GDM1 (cell line): ENCODE results near the gene RBFOX1.

ENCODE experiments used
- DNase-seq: peaks from one replicate; lab custom pipeline; 2025; lab: John Stamatoyannopoulos, UW

RBFOX1 gene

GRCh38 chr16:7691533-7691932 is 358.9 kb downstream of the RBFOX1 start:
- no peak for DNase-seq

- no peak for DNase-seq
These were observed 371.0 kb downstream of the RBFOX1 start for GRCh38 chr16:7703672-7704071.

GRCh38 chr16:7705885-7706284 is 373.2 kb downstream of the RBFOX1 start:
- no peak for DNase-seq

GRCh38 chr16:7709186-7709585 is 376.5 kb downstream of the RBFOX1 start:
- DNase-seq, result no peak

- no peak for DNase-seq
These were observed 380.6 kb downstream of the RBFOX1 start for GRCh38 chr16:7713244-7713643.

- no peak for DNase-seq
These were observed 382.1 kb downstream of the RBFOX1 start for GRCh38 chr16:7714775-7715174.

GRCh38 chr16:7716660-7717550 is 384.3 kb downstream of the RBFOX1 start:
- DNase-seq, result no peak

- no peak for DNase-seq
These were observed 390.1 kb downstream of the RBFOX1 start for GRCh38 chr16:7722761-7723160.

- no peak for DNase-seq
These were observed 398.5 kb downstream of the RBFOX1 start for GRCh38 chr16:7731141-7731540.

GRCh38 chr16:7736138-7736665 is 403.6 kb downstream of the RBFOX1 start:
- no peak for DNase-seq

- DNase-seq, result no peak
These were observed 410.0 kb downstream of the RBFOX1 start for GRCh38 chr16:7742626-7743025.

- DNase-seq, result no peak
These were observed 412.1 kb downstream of the RBFOX1 start for GRCh38 chr16:7744546-7745264.

- DNase-seq, result no peak
These were observed 412.6 kb downstream of the RBFOX1 start for GRCh38 chr16:7745276-7745675.

- no peak for DNase-seq
These were observed 414.3 kb downstream of the RBFOX1 start for GRCh38 chr16:7746941-7747340.

GRCh38 chr16:7748522-7748921 is 415.9 kb downstream of the RBFOX1 start:
- DNase-seq, result no peak

- DNase-seq, result no peak
These were observed 422.8 kb downstream of the RBFOX1 start for GRCh38 chr16:7755347-7755882.
